Head of caudate nucleus (tissue), 42 donors: ENCODE measurements around the gene PRR33.

Source experiments
- DNase-seq, 42 donors: peaks; one replicate each; pipeline versions ENCODE4 v3.0.0 to v3.0.0-alpha.2; 2020 to 2021; ENCODE audit warnings: mixed read lengths in 7 of 42
- intact Hi-C: fragments of 100-400 bp; cut with DNase I; formaldehyde crosslinking; loops from one replicate; pipeline ENCODE4 v1.15.0; 2022

PRR33 gene

GRCh38 chr11:1894759-1895158, 3.1 kb upstream of the PRR33 start:
- intact Hi-C loops = no loop called here
- DNase-seq = no peak

GRCh38 chr11:1893581-1894359, 2.1 kb upstream of the PRR33 start:
- intact Hi-C loops = loop anchor here (1.0 kb wide), 1 partner anchor 23 kb away; no protein-coding TSS in a partner anchor

GRCh38 chr11:1892558-1892957, 863 bp upstream of the PRR33 start:
- intact Hi-C loops = no loop called here
- DNase-seq = no peak

More at GRCh38 chr11:1893581-1894359, 2.1 kb upstream of the PRR33 start:
- DNase-seq = peak in 1 of 42 donors; percentile 8

GRCh38 chr11:1892116-1892515, 421 bp upstream of the PRR33 start:
- no peak for DNase-seq
- intact Hi-C loops = no loop called here

GRCh38 chr11:1890856-1891830, 552 bp downstream of the PRR33 start:
- DNase-seq = no peak
- intact Hi-C loops = no loop called here

- peak in 1 of 42 donors; percentile 7 for DNase-seq
Observed at GRCh38 chr11:1889941-1890855, 1.5 kb downstream of the PRR33 start.

GRCh38 chr11:1889224-1889930, 2.3 kb downstream of the PRR33 start:
- peak in 1 of 42 donors; percentile 11 for DNase-seq
- intact Hi-C loops = loop anchor here (10.0 kb wide), 1 partner anchor 255 kb away; no protein-coding TSS in a partner anchor

More at GRCh38 chr11:1889941-1890855, 1.5 kb downstream of the PRR33 start:
- intact Hi-C loops = loop anchor here (10.0 kb wide), 1 partner anchor 255 kb away; no protein-coding TSS in a partner anchor

- no peak for DNase-seq
- intact Hi-C loops = loop anchor here (10.0 kb wide), 1 partner anchor 256 kb away; no protein-coding TSS in a partner anchor
Observed at GRCh38 chr11:1888811-1889210, 2.9 kb downstream of the PRR33 start.

- intact Hi-C loops = loop anchor here (10.0 kb wide), 1 partner anchor 256 kb away; no protein-coding TSS in a partner anchor
- DNase-seq = peak in 1 of 42 donors; percentile 10
Observed at GRCh38 chr11:1888347-1888753, 3.3 kb downstream of the PRR33 start.

GRCh38 chr11:1887451-1888346, 4.0 kb downstream of the PRR33 start:
- DNase-seq = peak in 1 of 42 donors; percentile 11
- intact Hi-C loops = loop anchor here (10.0 kb wide), 1 partner anchor 257 kb away; no protein-coding TSS in a partner anchor

GRCh38 chr11:1886551-1886950, 5.1 kb downstream of the PRR33 start:
- intact Hi-C loops = loop anchor here (10.0 kb wide), 1 partner anchor 258 kb away; no protein-coding TSS in a partner anchor
- peak in 2 of 42 donors; percentile 2 to 9 for DNase-seq

GRCh38 chr11:1884303-1884700, 7.4 kb downstream of the PRR33 start:
- DNase-seq = peak in 4 of 42 donors; percentile 2 to 19 (median 8)
- intact Hi-C loops = loop anchor here (10.0 kb wide), 1 partner anchor 260 kb away; no protein-coding TSS in a partner anchor

GRCh38 chr11:1883346-1884302, 8.1 kb downstream of the PRR33 start:
- peak in 5 of 42 donors; percentile 7 to 28 (median 13) for DNase-seq
- intact Hi-C loops = loop anchor here (10.0 kb wide), 1 partner anchor 261 kb away; no protein-coding TSS in a partner anchor

GRCh38 chr11:1882265-1883238, 9.1 kb downstream of the PRR33 start:
- intact Hi-C loops = loop anchor here (10.0 kb wide), 1 partner anchor 262 kb away; no protein-coding TSS in a partner anchor

More at GRCh38 chr11:1882265-1883238, 9.1 kb downstream of the PRR33 start:
- peak; percentile 28 to 88 (median 78) for DNase-seq
